ENCODE results near the gene LRRC8A.

- TF ChIP-seq CTCF (IDR thresholded peaks at IDR 0.05; ENCODE audit: poor library complexity, severe bottlenecking) (no peak), EZH2 (IDR thresholded peaks at IDR 0.05; ENCODE audit: borderline replicate concordance, insufficient read depth, low read length, poor library complexity, severe bottlenecking) (no peak), POLR2AphosphoS5 (IDR thresholded peaks at IDR 0.05) (no peak), EP300 (conservative IDR thresholded peaks at IDR 0.05; ENCODE audit: poor library complexity, severe bottlenecking) (no peak), RAD21 (conservative IDR thresholded peaks at IDR 0.05) (no peak), TAF1 (IDR thresholded peaks at IDR 0.05; ENCODE audit: low read depth) (no peak), MXI1 (conservative IDR thresholded peaks at IDR 0.05; ENCODE audit: poor library complexity, severe bottlenecking) (no peak), REST (IDR thresholded peaks at IDR 0.05; ENCODE audit: borderline replicate concordance) (no peak)
Measured at GRCh38 chr9:128933731-128934130, 51.8 kb downstream of the LRRC8A start.

Measured in neural cell (in vitro differentiated cells).